SU-DHL-6 (cell line): ENCODE data around the gene PLSCR4.

Source experiments
- CTCF ChIP-seq: fragments of 200-600 bp; sonication (generic); IDR thresholded peaks from one replicate; pipeline ENCODE4 v1.5.1; 2017; ENCODE audit warnings: antibody characterized with exemption, mild to moderate bottlenecking, low read length, moderate library complexity; ENCODE audit not compliant: insufficient read depth, poor library complexity, severe bottlenecking
- EZH2phosphoT487 ChIP-seq: fragments of 200-600 bp; sonication (generic), shearing (Covaris generic); conservative IDR thresholded peaks from 2 replicates; pipeline ENCODE4 v1.6.1; 2018; ENCODE audit warnings: mild to moderate bottlenecking, antibody characterized with exemption, low read length, moderate library complexity, mixed read lengths

- TF ChIP-seq CTCF, result no peak
- TF ChIP-seq EZH2phosphoT487, result no peak
Measured at GRCh38 chr3:146262371-146263110, 11.6 kb upstream of the PLSCR4 start.
